HTR-8/SVneo (cell line): ENCODE results near the gene TOLLIP.
"Not testable (repeated sequence)": the region's sequence is repeated elsewhere in the genome, so short reads cannot be mapped to it uniquely, and the experiment has no call there.

Experiments
- DNase-seq: peaks from one replicate; pipeline ENCODE4 v3.0.0; 2011; ENCODE audit warnings: low spot score, mixed read lengths; ENCODE audit not compliant: insufficient read length
- FAIRE-seq: peaks from 2 replicates; lab custom pipeline; 2011; peaks lifted over from hg19 to GRCh38; lab: Jason Lieb, UNC

The TOLLIP gene

GRCh38 chr11:1254086-1254648, 55.3 kb downstream of the TOLLIP start:
- DNase-seq (no peak), FAIRE-seq (no peak)

DNA sequence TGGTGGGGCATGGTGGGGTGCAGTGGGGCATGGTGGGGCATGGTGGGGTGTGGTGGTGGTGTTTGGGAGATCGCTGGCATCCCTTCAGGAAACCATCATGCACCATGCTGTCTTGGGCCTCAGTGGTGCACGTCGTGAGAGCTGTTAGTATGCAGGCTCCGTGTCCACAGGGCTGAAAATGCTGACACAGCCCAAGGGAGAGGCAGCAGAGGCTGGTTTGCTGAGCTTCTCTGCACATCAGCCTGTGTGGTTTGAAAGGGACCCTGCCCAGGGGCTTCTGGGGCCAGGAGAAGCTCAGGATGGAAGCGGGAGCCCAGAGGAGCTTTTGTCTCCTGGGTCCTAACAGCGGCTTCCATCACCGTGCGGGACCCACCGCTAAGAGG, 56.3 kb downstream of the TOLLIP start:
- no peak for FAIRE-seq
- no peak for DNase-seq

- FAIRE-seq, result no peak
Observed at GRCh38 chr11:1252371-1253102, 56.9 kb downstream of the TOLLIP start.

GRCh38 chr11:1251236-1251770, 58.1 kb downstream of the TOLLIP start:
- FAIRE-seq, result no peak
- no peak for DNase-seq

More at GRCh38 chr11:1252371-1253102, 56.9 kb downstream of the TOLLIP start:
- DNase-seq, result no peak

- not testable (repeated sequence) for DNase-seq, FAIRE-seq
Observed at GRCh38 chr11:1250411-1250810, 59.0 kb downstream of the TOLLIP start.

- DNase-seq, FAIRE-seq: not testable (repeated sequence)
Observed at GRCh38 chr11:1248951-1249350, 60.5 kb downstream of the TOLLIP start.

- not testable (repeated sequence) for FAIRE-seq, DNase-seq
Observed at GRCh38 chr11:1247026-1247425, 62.4 kb downstream of the TOLLIP start.

DNA sequence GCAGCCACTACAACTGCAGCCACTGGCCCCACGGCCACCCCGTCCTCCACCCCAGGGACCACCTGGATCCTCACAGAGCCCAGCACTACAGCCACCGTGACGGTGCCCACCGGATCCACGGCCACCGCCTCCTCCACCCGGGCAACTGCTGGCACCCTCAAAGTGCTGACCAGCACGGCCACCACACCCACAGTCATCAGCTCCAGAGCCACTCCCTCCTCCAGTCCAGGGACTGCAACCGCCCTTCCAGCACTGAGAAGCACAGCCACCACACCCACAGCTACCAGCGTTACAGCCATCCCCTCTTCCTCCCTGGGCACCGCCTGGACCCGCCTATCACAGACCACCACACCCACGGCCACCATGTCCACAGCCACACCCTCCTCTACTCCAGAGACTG, 63.1 kb downstream of the TOLLIP start:
- FAIRE-seq, DNase-seq: not testable (repeated sequence)

DNA sequence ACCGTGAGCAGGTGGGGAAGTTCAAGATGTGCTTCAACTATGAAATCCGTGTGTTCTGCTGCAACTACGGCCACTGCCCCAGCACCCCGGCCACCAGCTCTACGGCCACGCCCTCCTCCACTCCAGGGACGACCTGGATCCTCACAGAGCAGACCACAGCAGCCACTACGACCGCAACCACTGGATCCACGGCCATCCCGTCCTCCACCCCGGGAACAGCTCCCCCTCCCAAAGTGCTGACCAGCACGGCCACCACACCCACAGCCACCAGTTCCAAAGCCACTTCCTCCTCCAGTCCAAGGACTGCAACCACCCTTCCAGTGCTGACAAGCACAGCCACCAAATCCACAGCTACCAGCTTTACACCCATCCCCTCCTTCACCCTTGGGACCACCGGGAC, 63.7 kb downstream of the TOLLIP start:
- FAIRE-seq, DNase-seq: not testable (repeated sequence)

DNA sequence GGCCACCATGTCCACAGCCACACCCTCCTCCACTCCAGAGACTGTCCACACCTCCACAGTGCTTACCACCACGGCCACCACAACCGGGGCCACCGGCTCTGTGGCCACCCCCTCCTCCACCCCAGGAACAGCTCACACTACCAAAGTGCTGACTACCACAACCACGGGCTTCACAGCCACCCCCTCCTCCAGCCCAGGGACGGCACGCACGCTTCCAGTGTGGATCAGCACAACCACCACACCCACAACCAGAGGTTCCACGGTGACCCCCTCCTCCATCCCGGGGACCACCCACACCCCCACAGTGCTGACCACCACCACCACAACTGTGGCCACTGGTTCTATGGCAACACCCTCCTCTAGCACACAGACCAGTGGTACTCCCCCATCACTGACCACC, 64.9 kb downstream of the TOLLIP start:
- not testable (repeated sequence) for DNase-seq, FAIRE-seq

- not testable (repeated sequence) for DNase-seq, FAIRE-seq
Observed at GRCh38 chr11:1243521-1243920, 65.9 kb downstream of the TOLLIP start.

- FAIRE-seq, DNase-seq: not testable (repeated sequence)
Observed at GRCh38 chr11:1242751-1243150, 66.7 kb downstream of the TOLLIP start.

- DNase-seq (no peak), FAIRE-seq (no peak)
Observed at GRCh38 chr11:1242289-1242688, 67.1 kb downstream of the TOLLIP start.

DNA sequence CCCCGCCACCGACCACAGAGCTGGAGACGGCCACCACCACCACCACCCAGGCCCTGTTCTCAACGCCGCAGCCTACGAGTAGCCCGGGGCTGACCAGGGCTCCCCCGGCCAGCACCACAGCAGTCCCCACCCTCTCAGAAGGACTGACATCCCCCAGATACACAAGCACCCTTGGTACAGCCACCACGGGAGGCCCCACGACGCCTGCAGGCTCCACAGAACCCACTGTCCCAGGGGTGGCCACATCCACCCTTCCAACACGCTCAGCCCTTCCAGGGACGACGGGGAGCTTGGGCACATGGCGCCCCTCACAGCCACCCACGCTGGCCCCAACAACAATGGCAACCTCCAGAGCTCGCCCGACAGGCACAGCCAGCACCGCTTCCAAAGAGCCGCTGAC, 67.7 kb downstream of the TOLLIP start:
- FAIRE-seq, result no peak
- no peak for DNase-seq

DNA sequence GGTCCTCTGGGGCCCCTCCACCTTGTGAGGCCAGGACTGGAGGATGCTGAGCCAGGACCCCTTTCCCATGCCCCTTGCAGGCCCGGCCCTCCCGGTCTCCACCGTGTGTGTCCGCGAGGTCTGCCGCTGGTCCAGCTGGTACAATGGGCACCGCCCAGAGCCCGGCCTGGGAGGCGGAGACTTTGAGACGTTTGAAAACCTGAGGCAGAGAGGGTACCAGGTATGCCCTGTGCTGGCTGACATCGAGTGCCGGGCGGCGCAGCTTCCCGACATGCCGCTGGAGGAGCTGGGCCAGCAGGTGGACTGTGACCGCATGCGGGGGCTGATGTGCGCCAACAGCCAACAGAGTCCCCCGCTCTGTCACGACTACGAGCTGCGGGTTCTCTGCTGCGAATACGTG, 68.7 kb downstream of the TOLLIP start:
- FAIRE-seq (no peak), DNase-seq (no peak)

GRCh38 chr11:1239596-1240205, 69.7 kb downstream of the TOLLIP start:
- FAIRE-seq (no peak), DNase-seq (no peak)

DNA sequence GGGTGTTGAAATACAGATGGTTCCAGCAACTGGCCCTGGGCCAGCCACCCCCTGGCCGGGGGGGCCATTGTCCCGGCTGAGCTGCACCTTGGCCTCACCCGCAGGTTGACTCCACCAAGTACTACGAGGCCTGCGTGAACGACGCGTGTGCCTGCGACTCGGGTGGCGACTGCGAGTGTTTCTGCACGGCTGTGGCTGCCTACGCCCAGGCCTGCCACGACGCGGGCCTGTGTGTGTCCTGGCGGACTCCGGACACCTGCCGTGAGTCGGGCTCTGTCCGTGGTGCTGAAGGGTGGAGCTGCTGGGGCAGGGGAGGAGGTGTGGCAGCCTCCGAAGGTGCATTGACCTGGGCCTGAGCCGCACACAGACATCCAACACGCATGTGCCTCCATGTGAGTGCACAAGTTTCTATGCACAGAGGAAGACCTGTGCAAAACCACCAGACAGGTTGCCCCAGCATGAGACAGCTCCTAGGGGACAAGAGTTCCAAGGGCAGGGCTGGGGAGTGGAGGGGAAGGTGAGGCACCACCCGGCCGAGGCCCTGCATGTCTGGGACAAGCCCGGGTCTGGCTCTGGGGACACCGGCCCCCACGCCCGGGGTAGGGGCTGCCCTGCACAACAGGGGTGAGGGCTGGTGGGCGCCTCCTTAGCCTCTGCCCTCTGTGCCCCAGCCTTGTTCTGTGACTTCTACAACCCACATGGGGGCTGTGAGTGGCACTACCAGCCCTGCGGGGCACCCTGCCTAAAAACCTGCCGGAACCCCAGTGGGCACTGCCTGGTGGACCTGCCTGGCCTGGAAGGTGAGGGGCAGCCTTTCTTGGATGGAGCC, 70.5 kb downstream of the TOLLIP start:
- FAIRE-seq (no peak), DNase-seq (no peak)

GRCh38 chr11:1237851-1238250, 71.6 kb downstream of the TOLLIP start:
- no peak for FAIRE-seq

GRCh38 chr11:1237128-1237580, 72.3 kb downstream of the TOLLIP start:
- FAIRE-seq (no peak), DNase-seq (no peak)

More at GRCh38 chr11:1237851-1238250, 71.6 kb downstream of the TOLLIP start:
- DNase-seq, result no peak
